GM12891 (cell line): ENCODE results near the gene EMC8.

ENCODE experiments used
- POLR2A ChIP-seq: IDR thresholded peaks from 2 replicates; pipeline ENCODE4 v1.6.1; 2011; ENCODE audit warnings: low read depth, low read length, control low read depth
- POLR2AphosphoS5 ChIP-seq: IDR thresholded peaks from 2 replicates; pipeline ENCODE4 v1.6.1; 2011; ENCODE audit warnings: low read depth, low read length, control low read depth
- POU2F2 ChIP-seq: IDR thresholded peaks from 2 replicates; pipeline ENCODE4 v1.6.1; 2011; ENCODE audit warnings: low read depth, mild to moderate bottlenecking, control low read depth, low read length, moderate library complexity
- SPI1 ChIP-seq: IDR thresholded peaks from 2 replicates; pipeline ENCODE4 v1.6.1; 2011; ENCODE audit warnings: low read depth, low read length, control low read depth
- TAF1 ChIP-seq: IDR thresholded peaks from 2 replicates; pipeline ENCODE4 v1.6.1; 2011; ENCODE audit warnings: low read depth, low read length, control low read depth

DNA sequence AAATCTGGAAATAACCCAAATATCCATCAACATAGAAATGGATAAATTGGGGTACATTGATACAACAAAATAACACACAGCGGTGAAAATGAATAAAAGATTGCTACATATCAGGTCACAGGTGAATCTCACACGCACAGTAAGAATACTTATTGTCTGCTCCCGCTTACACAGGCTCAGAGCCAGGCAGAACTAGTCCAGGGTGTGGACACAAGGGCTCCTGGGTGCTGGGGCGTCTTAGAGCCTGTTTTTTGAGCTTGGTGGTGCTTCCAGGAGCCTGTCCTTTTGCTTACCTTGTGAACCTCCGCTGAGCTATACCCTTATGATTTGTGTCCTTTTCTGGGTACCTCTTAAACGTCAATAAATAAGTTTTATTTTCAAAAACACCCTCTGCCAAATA, 28.6 kb downstream of the EMC8 start:
- TF ChIP-seq TAF1 (no peak), POLR2A (no peak), POLR2AphosphoS5 (no peak), SPI1 (no peak), POU2F2 (no peak)
